ENCODE measurements around the gene CCL2. TPM values are rescaled to one million over a fixed set of nuclear protein-coding genes. Genes with fewer than 3 reads are reported as not detected.
A peak's percentile ranks its signal among the peaks of the same experiment; 100 is the strongest.

The CCL2 gene
- total RNA-seq = 63.8 and 99.3 TPM in 2 replicates

- H3K4me3 ChIP-seq (ENCODE audit: low read depth, low read length) = peak within 1 kb of the TSS; percentile 48
- DNase-seq (ENCODE audit: low read depth) = peak; percentile 53
These were observed at the start of gene CCL2 for GRCh38 chr17:34254651-34255380. TSS of gene CCL2 (plus strand) at chr17:34255285. CDS start at chr17:34255350, 65 bp downstream.

GRCh38 chr17:34205401-34205800 is 49.7 kb upstream of the CCL2 start:
- no peak overlapping the region for H3K4me3 ChIP-seq (ENCODE audit: low read depth, low read length)
- no peak for TF ChIP-seq CTCF (IDR thresholded peaks at IDR 0.05; ENCODE audit: insufficient read depth, low read depth, low read length)

More at GRCh38 chr17:34254651-34255380, at the start of gene CCL2:
- TF ChIP-seq CTCF (IDR thresholded peaks at IDR 0.05; ENCODE audit: insufficient read depth, low read depth, low read length) = no peak

GRCh38 chr17:34206569-34206968 is 48.5 kb upstream of the CCL2 start:
- DNase-seq (ENCODE audit: low read depth) = no peak
- no peak overlapping the region for H3K4me3 ChIP-seq (ENCODE audit: low read depth, low read length)
- TF ChIP-seq CTCF (IDR thresholded peaks at IDR 0.05; ENCODE audit: insufficient read depth, low read depth, low read length) = no peak

More at GRCh38 chr17:34205401-34205800, 49.7 kb upstream of the CCL2 start:
- DNase-seq (ENCODE audit: low read depth) = no peak

GRCh38 chr17:34207572-34207971 is 47.5 kb upstream of the CCL2 start:
- DNase-seq (ENCODE audit: low read depth) = no peak
- TF ChIP-seq CTCF (IDR thresholded peaks at IDR 0.05; ENCODE audit: insufficient read depth, low read depth, low read length) = no peak

GRCh38 chr17:34218748-34219147 is 36.3 kb upstream of the CCL2 start:
- no peak overlapping the region for H3K4me3 ChIP-seq (ENCODE audit: low read depth, low read length)
- no peak for TF ChIP-seq CTCF (IDR thresholded peaks at IDR 0.05; ENCODE audit: insufficient read depth, low read depth, low read length)
- no peak for DNase-seq (ENCODE audit: low read depth)

More at GRCh38 chr17:34207572-34207971, 47.5 kb upstream of the CCL2 start:
- no peak overlapping the region for H3K4me3 ChIP-seq (ENCODE audit: low read depth, low read length)

GRCh38 chr17:34219405-34219804 is 35.7 kb upstream of the CCL2 start:
- no peak for DNase-seq (ENCODE audit: low read depth)
- H3K4me3 ChIP-seq (ENCODE audit: low read depth, low read length) = no peak overlapping the region

More at GRCh38 chr17:34219405-34219804, 35.7 kb upstream of the CCL2 start:
- TF ChIP-seq CTCF (IDR thresholded peaks at IDR 0.05; ENCODE audit: insufficient read depth, low read depth, low read length) = no peak
